Measurements from ENCODE around the gene GNL3L. TPM values are rescaled to one million over a fixed set of nuclear protein-coding genes. Genes with fewer than 3 reads are reported as not detected.
"Not testable (repeated sequence)": the region's sequence is repeated elsewhere in the genome, so short reads cannot be mapped to it uniquely, and the experiment has no call there.

The GNL3L gene
- total and polyA plus RNA-seq, 9 of the 15 experiments (the other 6 are each of a cell fraction or from before 2014, with no cell fraction given), result 11.5 to 81.7 (median 37.6) TPM

DNA sequence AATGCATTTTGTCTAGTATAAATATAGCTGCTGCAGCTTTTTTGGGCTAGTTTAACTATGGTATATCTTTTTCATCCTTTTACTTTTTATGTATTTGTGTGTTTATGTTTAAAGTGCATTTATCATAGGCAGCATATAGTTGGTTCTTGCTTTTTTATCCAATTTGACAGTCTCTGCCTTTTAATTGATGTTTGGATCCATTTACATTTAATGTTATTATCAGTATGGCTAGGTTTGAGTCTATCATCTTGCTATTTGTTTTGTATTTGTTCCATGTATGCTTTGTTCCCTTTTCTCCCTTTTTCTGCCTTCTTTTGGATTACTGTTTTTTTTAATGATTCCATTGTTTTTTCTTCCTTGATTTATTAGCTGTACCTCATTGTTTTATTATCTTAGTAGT is 40.3 kb downstream of the GNL3L start:
- H2AFZ ChIP-seq (ENCODE audit: low read depth, low read length), result no peak overlapping the region
- intact Hi-C loops (cut with micrococcal nuclease), result no loop called here
- FAIRE-seq, result no peak

DNA sequence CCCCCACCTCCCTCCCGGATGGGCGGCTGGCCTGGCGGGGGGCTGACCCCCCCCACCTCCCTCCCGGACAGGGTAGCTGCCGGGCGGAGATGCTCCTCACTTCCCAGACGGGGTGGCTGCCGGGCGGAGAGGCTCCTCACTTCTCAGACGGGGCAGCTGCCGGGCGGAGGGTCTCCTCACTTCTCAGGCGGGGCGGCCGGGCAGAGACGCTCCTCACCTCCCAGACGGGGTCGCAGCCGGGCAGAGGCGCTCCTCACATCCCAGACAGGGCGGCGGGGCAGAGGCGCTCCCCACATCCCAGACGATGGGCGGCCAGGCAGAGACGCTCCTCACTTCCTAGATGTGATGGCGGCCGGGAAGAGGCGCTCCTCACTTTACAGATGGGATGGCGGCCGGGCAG is 42.6 kb downstream of the GNL3L start:
- ATAC-seq; BruUV-seq (replicated peaks); H2AFZ ChIP-seq (ENCODE audit: low read depth, low read length); in situ Hi-C loops (cut with MboI); intact Hi-C loops (cut with micrococcal nuclease); FAIRE-seq; H3K4me3 ChIP-seq; H4K20me1 ChIP-seq (replicated peaks; ENCODE audit: control insufficient read depth, insufficient read depth, low read length); H3K9me3 ChIP-seq (replicated peaks; ENCODE audit: control insufficient read depth, insufficient read depth, low read depth, low read length); H3K36me3 ChIP-seq (ENCODE audit: control insufficient read depth, insufficient read depth, low read length); H3K4me2 ChIP-seq (ENCODE audit: insufficient read depth, low read length); H3K27ac ChIP-seq (ENCODE audit: extremely low read depth, low read depth, low read length); H3K4me1 ChIP-seq (replicated peaks in 1 of 2; ENCODE audit: control insufficient read depth in 2 of 2, insufficient read depth in 2 of 2, low read length in 2 of 2); H3K79me2 ChIP-seq (ENCODE audit: control insufficient read depth, insufficient read depth, low read length); POLR2A ChIA-PET; CTCF ChIA-PET (ENCODE audit: low intra/inter-chr PET ratio); H3K27me3 ChIP-seq (ENCODE audit: control insufficient read depth in 2 of 2, insufficient read depth in 2 of 2, low read length in 2 of 2); H3K9me1 ChIP-seq (ENCODE audit: control insufficient read depth, insufficient read depth, low read length); DNase-seq (ENCODE audit: extremely low read depth in 1 of 4, low spot score in 3 of 4); H3K9ac ChIP-seq (ENCODE audit: insufficient read depth in 1 of 2, low read depth in 2 of 2, low read length in 2 of 2): not testable (repeated sequence)
- no CpG with 5 or more reads among the region's 31 CpGs for WGBS (ENCODE audit: insufficient coverage, low coverage, missing lambda C conversion rate)

More for the DNA sequence above, 40.3 kb downstream of the GNL3L start:
- in situ Hi-C loops (cut with MboI), result no loop called here
- POLR2A ChIA-PET, result no interaction called here
- H3K4me1 ChIP-seq (replicated peaks in 1 of 2; ENCODE audit: control insufficient read depth in 2 of 2, insufficient read depth in 2 of 2, low read length in 2 of 2), result no peaks in the 10 kb centered on the region
- DNase-seq (ENCODE audit: extremely low read depth in 1 of 4, low spot score in 3 of 4) (no peak), ATAC-seq (no peak)
- no peaks in the 10 kb centered on the region for H4K20me1 ChIP-seq (replicated peaks; ENCODE audit: control insufficient read depth, insufficient read depth, low read length)
- H3K79me2 ChIP-seq (ENCODE audit: control insufficient read depth, insufficient read depth, low read length), result no peaks in the 10 kb centered on the region
- no peak overlapping the region for H3K4me3 ChIP-seq
- no TSS peak for BruUV-seq (replicated peaks)
- H3K27ac ChIP-seq (ENCODE audit: extremely low read depth, low read depth, low read length), result no peak overlapping the region
- CTCF ChIA-PET (ENCODE audit: low intra/inter-chr PET ratio), result interaction anchor here (0.6 kb wide), 1 partner anchor 601 kb away, joined by 3 read pairs; no protein-coding TSS in a partner anchor
- H3K9ac ChIP-seq (ENCODE audit: insufficient read depth in 1 of 2, low read depth in 2 of 2, low read length in 2 of 2), result no peak overlapping the region
- TF ChIP-seq ZNF507 (tag; conservative IDR thresholded peaks at IDR 0.05) (peak; percentile 96), NCOA1 (IDR thresholded peaks at IDR 0.05; ENCODE audit: low read depth) (no peak), ZNF354B (CRISPR knock-in tag; IDR thresholded peaks at IDR 0.05) (peak; percentile 92)
- no peak overlapping the region for H3K4me2 ChIP-seq (ENCODE audit: insufficient read depth, low read length)
- H3K36me3 ChIP-seq (ENCODE audit: control insufficient read depth, insufficient read depth, low read length), result peaks cover 8% of the 10 kb centered on the region; the same call in 1 of the 3 replicates
- no peaks in the 10 kb centered on the region for H3K9me1 ChIP-seq (ENCODE audit: control insufficient read depth, insufficient read depth, low read length)
- H3K9me3 ChIP-seq (replicated peaks; ENCODE audit: control insufficient read depth, insufficient read depth, low read depth, low read length), result peaks cover 7% of the 10 kb centered on the region; the same call in 1 of the 2 replicates
- H3K27me3 ChIP-seq (ENCODE audit: control insufficient read depth in 2 of 2, insufficient read depth in 2 of 2, low read length in 2 of 2), result no peaks in the 10 kb centered on the region
